Measurements from ENCODE around the gene PXK. TPM values are rescaled to one million over a fixed set of nuclear protein-coding genes. Genes with fewer than 3 reads are reported as not detected.

The PXK gene
- total RNA-seq, 6 donors from 2014 or later, result 17.6 to 38.8 (median 23.2) TPM

DNA sequence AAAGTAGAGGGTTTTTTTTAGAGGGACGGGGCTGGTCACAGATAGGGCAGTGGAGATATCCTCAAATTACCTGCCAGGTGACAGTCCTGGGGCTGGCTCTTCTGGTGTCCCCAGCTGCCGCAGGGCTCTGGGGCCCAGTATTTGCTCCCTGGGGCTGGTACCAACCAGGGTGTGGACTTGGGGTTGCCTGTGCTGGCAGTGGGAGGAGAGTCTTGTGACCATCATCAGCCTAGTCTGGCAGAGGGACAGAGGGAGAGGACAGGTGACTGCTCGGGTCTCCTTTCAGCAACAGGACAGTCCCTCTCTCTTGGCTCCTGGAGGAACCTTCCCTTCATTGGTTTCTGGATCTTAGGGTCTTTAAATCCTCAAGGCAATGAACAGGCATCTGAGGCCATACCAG lies 34.5 kb upstream of the PXK start:
- H3K4me3 ChIP-seq, result no peak overlapping the region
- DNase-seq (no peak), ATAC-seq (ENCODE audit: low FRiP score in 2 of 2) (no peak)
- H3K27ac ChIP-seq, result no peak overlapping the region
- peaks cover 0 to 4% (median 2%) of the 10 kb centered on the region in 4 donors for H3K36me3 ChIP-seq
- 64 to 82% methylated on average over 3 of the region's 3 CpGs for WGBS, 2 donors
- H3K9me3 ChIP-seq, result no peaks in the 10 kb centered on the region
- TF ChIP-seq POLR2A (IDR thresholded peaks at IDR 0.05) (no peak), POLR2AphosphoS5 (IDR thresholded peaks at IDR 0.05) (no peak), EP300 (IDR thresholded peaks at IDR 0.05) (no peak)
- TF ChIP-seq, protein P1, sequence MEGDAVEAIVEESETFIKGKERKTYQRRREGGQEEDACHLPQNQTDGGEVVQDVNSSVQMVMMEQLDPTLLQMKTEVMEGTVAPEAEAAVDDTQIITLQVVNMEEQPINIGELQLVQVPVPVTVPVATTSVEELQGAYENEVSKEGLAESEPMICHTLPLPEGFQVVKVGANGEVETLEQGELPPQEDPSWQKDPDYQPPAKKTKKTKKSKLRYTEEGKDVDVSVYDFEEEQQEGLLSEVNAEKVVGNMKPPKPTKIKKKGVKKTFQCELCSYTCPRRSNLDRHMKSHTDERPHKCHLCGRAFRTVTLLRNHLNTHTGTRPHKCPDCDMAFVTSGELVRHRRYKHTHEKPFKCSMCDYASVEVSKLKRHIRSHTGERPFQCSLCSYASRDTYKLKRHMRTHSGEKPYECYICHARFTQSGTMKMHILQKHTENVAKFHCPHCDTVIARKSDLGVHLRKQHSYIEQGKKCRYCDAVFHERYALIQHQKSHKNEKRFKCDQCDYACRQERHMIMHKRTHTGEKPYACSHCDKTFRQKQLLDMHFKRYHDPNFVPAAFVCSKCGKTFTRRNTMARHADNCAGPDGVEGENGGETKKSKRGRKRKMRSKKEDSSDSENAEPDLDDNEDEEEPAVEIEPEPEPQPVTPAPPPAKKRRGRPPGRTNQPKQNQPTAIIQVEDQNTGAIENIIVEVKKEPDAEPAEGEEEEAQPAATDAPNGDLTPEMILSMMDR (IDR thresholded peaks at IDR 0.05), result no peak
- H3K4me1 ChIP-seq, result no peaks in the 10 kb centered on the region
- H3K27me3 ChIP-seq, result no peaks in the 10 kb centered on the region

DNA sequence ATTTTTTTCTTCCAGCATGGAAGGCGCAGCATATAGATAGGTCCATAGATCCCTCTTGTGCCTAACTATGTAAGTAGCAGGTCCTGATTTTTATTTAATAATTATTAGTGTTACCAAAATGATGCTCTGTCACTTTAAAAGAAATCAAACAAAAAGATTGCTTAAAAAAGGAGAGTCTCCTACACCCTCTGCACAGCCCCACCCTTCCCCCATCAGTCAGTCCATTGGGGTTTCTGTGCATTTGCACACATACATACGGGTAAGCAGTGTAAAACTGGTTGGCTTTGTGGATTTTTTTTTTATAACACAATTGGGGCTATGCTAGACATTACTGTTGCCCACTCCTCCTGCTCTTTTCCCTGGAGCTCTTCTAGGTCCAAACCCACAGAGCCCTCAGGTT lies 33.6 kb upstream of the PXK start:
- Histone ChIP-seq H3K4me1 (no peaks in the 10 kb centered on the region), H3K9me3 (no peaks in the 10 kb centered on the region), H3K36me3 (no peaks in the 10 kb centered on the region), H3K27me3 (no peaks in the 10 kb centered on the region), H3K27ac (no peak overlapping the region), H3K4me3 (no peak overlapping the region)
- ATAC-seq (ENCODE audit: low FRiP score in 2 of 2) (no peak), DNase-seq (no peak)
- TF ChIP-seq, protein P1 (IDR thresholded peaks at IDR 0.05), result no peak
- TF ChIP-seq POLR2A (IDR thresholded peaks at IDR 0.05), result no peak
- no peak for TF ChIP-seq EP300 (IDR thresholded peaks at IDR 0.05)
- TF ChIP-seq POLR2AphosphoS5 (IDR thresholded peaks at IDR 0.05), result no peak
- WGBS, 2 donors, result 53 to 64% methylated on average over 2 of the region's 2 CpGs

DNA sequence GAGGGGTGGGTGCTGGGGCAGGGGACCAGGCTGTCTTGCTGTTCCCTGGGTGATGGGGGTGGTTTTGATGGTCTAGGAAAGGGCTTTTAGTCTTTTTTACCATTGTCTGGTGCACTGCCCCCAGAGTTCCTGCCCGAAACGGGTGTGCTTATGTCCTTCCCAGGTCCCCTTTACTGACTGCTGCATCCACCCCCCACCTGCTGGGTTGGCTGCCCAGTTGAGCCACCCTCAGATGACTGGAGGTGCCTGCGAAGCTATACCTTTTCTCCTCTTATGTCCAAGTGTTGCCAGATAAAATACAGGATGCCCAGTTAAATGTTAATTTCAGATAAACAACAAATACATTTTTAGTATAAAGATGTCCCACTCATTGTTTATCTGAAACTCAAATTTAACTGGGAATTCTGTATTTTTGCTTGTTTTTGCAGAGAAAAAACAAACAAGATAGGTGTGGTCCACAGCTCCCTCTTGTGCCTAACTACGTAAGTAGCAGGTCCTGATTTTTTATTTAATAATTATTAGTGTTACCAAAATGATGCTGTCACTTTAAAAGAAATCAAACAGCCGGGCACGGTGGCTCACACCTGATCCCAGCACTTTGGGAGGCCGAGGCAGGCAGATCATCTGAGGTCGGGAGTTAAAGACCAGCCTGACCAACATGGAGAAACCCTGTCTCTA lies 32.7 kb upstream of the PXK start:
- no peak for DNase-seq
- 16 to 20% methylated on average over 8 of the region's 8 CpGs for WGBS, 2 donors

DNA sequence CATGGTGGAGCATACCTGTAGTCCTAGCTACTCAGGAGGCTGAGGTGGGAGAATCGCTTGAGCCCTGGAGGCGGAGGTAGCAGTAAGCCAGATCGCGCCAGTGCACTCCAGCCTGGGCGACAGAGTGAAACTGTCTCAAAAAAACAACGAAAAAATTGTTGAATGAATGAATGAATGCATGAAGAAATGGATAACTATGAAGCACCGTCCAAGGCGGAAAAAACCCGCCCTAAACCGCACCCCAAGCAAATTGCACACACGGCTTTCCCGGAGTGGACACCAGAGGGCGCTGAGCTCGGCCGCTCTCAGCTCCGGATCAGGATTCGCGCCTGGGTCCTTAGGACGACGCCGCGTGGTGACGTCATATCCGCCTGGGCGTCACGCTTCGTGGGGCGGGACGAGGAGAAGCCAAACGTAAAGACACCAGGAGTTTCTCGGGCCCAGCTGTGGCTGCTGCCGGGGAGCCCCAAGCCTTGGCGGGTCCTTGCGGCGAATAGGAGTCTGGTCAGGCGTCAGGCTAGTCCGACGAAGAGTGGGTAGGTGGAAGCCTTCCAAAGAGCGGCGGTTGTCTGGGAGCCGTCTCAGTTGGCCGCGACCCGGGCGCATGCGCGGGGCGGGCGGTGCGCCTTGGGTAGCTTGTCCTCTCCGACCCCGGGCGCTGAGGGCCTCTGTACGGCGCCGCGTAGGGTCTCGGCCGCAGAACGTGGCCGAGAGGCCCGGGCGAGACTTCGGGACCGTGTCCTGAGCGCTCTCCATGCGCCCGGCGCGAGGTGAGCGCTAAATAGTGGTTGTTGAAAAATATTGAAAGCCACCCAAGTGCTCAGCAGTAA lies 26.6 kb upstream of the PXK start, which contains the start of the genes HTD2 and RPP14:
HTD2 (plus strand) TSS at position 639 of the 830 bp plus-strand sequence. CDS start 11,094 bp downstream, outside the sequence.
RPP14 (plus strand) TSS at position 364 of the 830 bp plus-strand sequence. CDS start 4,085 bp downstream, outside the sequence.
- WGBS, 2 donors, result 5 to 8% methylated on average over 36 to 65 of the region's 71 CpGs

More for the DNA sequence above, 32.7 kb upstream of the PXK start:
- peak in 1 of 2 donors; percentile 54 for ATAC-seq (ENCODE audit: low FRiP score in 2 of 2)
- no peaks in the 10 kb centered on the region for H3K4me1 ChIP-seq
- no peak overlapping the region for H3K4me3 ChIP-seq
- TF ChIP-seq POLR2A (IDR thresholded peaks at IDR 0.05), result no peak
- no peak for TF ChIP-seq EP300 (IDR thresholded peaks at IDR 0.05)
- no peak for TF ChIP-seq POLR2AphosphoS5 (IDR thresholded peaks at IDR 0.05)
- TF ChIP-seq, protein P1 (IDR thresholded peaks at IDR 0.05), result peak; percentile 26 to 58 (median 31)
- H3K27ac ChIP-seq, result no peak overlapping the region
- no peaks in the 10 kb centered on the region for H3K27me3 ChIP-seq
- no peaks in the 10 kb centered on the region for H3K36me3 ChIP-seq
- H3K9me3 ChIP-seq, result no peaks in the 10 kb centered on the region

More for the DNA sequence above, 26.6 kb upstream of the PXK start, which contains the start of the genes HTD2 and RPP14:
- Histone ChIP-seq H3K36me3 (peaks cover 2 to 20% (median 6%) of the 10 kb centered on the region in 4 donors), H3K9me3 (no peaks in the 10 kb centered on the region), H3K27me3 (no peaks in the 10 kb centered on the region), H3K4me3 (peak within 1 kb of the TSS; percentile 61 to 91 (median 76)), H3K4me1 (peaks cover 22 to 30% (median 25%) of the 10 kb centered on the region in 4 donors), H3K27ac (peak within 1 kb of the TSS; percentile 97 to 99 (median 98))
- DNase-seq (peak; percentile 97 to 99), ATAC-seq (ENCODE audit: low FRiP score in 2 of 2) (peak; percentile 97 to 98)
- TF ChIP-seq EP300 (IDR thresholded peaks at IDR 0.05) (no peak), POLR2AphosphoS5 (IDR thresholded peaks at IDR 0.05) (peak; percentile 86 to 95), POLR2A (IDR thresholded peaks at IDR 0.05) (peak in 3 of 4 donors; percentile 76 to 78 (median 78))
- TF ChIP-seq, protein P1 (IDR thresholded peaks at IDR 0.05), result peak; percentile 89 to 98 (median 96)
